GM21576 (cell line): ENCODE data around the gene STEAP1.
"Not testable (repeated sequence)": the region's sequence is repeated elsewhere in the genome, so short reads cannot be mapped to it uniquely, and the experiment has no call there.

ENCODE experiments used
- ATAC-seq: cut with Tn5 transposase; IDR thresholded peaks from one replicate; pipeline ENCODE4 v1.9.1; 2021; ENCODE audit warnings: mild to moderate bottlenecking, moderate library complexity; ENCODE audit not compliant: unreplicated experiment

The STEAP1 gene

GRCh38 chr7:90153943-90154771, at the start of gene STEAP1:
TSS of gene STEAP1 (plus strand) at chr7:90154469. CDS start at chr7:90159789, 5,320 bp downstream.
- ATAC-seq, result peak; percentile 97

DNA sequence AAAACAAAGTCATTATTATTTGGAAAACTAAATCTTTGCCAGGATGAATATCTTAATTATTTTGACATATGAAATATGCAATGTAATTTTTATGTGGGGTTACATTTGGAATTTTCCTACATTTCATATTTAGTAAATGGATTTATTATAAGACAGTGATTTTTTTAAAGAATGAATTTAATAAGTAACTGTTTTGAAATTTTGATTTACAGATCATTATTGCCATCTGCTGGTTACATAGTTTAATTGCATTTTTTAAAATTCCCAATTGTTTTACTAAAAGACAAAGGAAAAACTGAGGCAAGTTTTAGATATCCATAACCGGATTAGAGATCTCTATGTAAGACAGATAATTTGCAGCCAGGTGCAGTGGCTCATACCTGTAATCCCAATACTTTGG, 39.3 kb upstream of the STEAP1 start:
- not testable (repeated sequence) for ATAC-seq

DNA sequence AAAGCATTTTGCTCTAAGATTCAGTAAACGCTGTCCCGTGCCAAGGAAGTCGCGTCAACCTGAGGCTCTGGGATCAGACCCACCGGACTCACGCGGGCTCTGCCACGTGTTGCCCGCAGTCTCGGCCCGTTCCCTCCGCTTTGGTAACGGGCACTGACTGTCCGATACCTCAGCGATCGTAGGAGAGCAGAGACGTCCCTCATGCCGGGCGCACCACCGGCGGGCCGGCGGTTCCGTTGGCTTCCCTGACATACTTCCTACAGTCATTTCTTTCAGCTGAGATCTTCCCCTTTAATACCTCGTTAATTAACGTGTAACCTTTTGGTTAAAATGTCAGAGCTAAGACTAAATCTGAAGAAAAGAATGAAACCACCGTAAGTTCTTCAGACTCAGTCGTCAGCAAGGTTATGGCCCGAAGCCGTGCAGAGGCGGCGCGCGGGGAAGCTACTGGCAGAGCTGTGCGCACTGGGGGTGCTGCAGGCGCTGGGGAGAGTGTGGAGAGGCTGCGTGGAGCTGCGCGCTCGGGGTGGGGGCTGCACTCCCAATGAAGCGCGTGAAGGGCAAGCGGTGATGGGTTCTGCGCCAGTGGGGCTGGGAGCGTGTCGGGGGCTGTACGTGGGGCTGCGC, 35.6 kb upstream of the STEAP1 start:
- ATAC-seq, result not testable (repeated sequence)

- ATAC-seq, result no peak
Measured at GRCh38 chr7:90119178-90119971, 34.9 kb upstream of the STEAP1 start.

GRCh38 chr7:90120205-90120604, 34.1 kb upstream of the STEAP1 start:
- not testable (repeated sequence) for ATAC-seq

DNA sequence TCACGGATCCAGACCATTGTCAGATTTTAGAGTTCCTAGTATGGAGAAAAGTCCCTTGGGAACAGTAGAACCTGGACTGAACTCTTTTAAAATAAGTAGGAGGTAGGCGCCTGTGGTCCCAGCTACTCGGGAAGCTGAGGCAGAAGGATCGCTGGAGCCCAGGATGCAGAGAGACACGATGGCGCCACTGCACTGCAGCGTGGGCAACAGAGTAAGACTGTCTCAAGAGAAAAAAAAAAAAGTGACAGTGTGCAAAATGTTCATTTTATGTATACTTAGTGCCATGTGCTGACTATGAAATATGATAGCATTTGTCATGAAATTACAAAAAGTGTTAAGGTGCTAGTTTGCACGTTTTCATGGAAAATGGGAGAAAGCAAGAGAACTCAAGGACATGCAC, 22.5 kb upstream of the STEAP1 start:
- ATAC-seq, result not testable (repeated sequence)

DNA sequence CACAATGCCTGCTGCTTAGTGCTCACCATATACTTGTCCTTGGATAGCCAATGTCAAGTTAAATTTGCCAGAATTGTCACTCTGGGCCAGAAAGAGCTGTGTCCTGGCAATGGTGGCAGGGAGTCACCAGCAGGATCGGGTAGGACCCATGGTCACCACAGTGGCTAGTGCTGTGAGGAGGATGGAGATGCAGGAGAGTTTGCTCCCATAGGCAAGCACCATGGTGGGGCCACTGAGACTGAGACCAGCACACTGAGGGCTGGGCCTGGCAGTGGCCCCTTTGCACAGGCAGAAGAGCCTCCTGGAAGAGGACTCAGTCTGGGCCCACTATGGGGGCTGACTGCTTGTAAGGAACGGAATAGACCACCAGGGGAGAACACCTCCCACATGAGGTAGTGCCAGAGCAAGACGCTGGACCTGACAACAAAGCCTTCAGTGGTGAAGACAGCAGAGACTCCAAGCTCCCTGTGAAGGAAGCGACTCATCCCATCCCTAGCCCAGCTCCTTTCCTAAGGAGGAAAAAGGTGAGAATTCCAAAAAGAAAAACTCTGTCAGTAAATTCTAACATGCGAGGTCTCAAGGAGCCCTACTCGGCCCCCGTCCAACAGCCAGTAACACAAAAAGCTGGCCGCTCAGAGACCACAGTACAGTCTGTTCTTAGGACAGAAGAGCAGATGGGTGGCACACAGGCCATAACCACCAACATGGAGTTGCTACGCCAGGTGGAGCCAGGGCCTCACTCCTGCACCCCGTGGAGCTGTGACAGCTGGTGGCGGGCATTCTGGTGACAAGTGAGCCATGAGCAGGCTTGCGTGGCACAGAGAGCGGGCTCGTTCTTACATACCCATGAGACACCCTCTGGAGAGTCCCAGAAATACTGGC, 6.9 kb upstream of the STEAP1 start:
- ATAC-seq, result not testable (repeated sequence)

DNA sequence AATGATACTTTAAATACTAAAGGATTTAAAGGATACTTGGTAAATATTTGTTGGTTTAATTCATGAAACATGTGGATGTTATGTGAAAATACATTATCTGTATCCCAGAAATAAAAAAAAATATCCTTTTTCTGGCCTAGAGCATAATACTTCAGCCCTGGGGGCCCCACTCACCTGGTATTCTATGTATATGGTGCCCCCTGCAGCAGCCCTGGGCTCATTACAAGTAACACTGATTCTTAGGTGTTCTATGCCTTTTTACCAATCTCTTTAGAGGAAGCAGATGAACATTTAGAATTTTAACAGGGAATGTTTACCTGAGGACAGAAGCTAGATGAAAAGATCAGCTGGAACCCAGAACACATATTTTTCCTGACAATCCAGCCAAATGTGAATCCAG, 4.8 kb upstream of the STEAP1 start:
- not testable (repeated sequence) for ATAC-seq

DNA sequence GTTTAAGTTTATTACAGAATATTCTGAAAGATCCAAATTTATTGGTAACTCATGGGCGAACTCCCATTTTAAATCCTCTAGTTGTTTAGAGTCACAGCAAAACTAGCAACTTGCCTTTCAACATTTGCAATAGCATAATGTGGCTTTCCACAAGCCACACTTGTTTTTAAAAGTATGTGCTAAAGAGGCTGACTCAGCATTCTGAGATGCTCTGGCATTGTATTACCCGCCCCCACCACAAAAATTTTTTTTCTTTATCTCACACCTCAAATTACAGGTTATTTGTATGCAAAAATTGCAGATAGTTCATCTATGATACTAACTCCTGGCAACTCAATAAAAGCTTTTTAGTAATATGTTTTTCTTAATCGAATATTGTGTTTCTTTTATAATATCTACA, 2.4 kb upstream of the STEAP1 start:
- ATAC-seq, result not testable (repeated sequence)

DNA sequence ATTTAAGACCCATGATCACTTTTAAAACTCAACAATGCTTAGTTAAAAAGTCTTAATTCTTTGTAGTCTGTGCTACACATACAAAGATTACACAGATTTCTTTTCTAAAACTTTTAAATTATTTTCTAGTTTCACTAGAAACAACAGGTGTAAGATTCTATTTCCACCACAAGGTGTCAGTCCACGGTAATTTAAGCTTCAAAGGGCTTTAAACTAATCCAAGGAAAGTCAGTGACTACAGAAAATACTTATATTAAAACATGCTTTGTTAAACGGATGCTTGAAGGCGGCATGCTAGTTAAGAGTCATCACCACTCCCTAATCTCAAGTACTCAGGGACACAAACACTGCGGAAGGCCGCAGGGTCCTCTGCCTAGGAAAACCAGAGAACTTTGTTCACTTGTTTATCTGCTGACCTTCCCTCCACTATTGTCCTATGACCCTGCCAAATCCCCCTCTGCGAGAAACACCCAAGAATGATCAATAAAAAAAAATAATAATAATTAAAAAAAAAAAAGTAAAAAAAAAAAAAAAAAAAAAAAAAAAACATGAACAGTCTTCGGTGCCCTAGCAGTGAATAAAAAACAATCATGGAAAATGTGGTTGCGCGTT, 1.5 kb upstream of the STEAP1 start:
- not testable (repeated sequence) for ATAC-seq

DNA sequence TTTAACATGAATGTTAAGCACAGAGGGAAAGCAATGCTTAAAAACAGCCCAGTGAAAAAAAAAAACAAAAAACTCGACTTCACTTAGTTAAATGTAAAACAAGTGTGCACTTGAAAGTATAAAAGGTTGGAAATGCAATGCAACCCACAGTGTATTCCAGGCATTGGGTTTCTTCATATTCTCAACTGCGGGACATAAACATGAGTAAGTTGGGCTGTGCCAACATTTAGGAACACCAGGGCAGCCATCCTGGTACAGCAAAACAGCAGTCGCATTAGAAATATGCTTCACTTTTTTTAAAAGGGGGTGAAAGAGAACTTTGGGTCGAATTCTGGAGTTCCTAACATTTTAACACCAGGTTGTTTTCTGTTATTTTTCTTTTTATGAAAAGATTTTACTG, 937 bp downstream of the STEAP1 start:
- ATAC-seq, result no peak

- ATAC-seq, result not testable (repeated sequence)
Measured at GRCh38 chr7:90157331-90157730, 3.1 kb downstream of the STEAP1 start.

GRCh38 chr7:90157761-90158350, 3.6 kb downstream of the STEAP1 start:
- ATAC-seq, result not testable (repeated sequence)

GRCh38 chr7:90163534-90163933, 9.3 kb downstream of the STEAP1 start:
- ATAC-seq, result no peak

DNA sequence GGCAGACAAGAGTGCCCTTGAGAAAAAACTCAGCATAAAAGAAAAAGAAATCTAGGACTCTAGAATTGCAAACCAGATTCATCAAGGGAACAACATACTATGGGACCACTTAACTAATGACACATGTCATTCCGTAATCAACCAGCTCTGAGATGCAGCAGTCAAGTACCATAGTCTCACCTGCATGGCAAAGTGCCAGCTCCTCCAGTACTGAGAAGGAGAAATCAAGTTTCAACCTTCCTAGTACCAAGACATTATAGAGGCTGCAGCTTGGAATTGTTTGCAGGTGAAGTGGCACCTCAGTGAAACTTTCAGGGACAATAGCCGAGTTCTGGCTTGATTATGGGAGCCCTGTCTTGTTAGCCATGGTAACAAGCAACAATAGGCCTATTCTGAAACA, 11.5 kb downstream of the STEAP1 start:
- ATAC-seq, result no peak

- no peak for ATAC-seq
Measured at GRCh38 chr7:90166153-90166552, 11.9 kb downstream of the STEAP1 start.

DNA sequence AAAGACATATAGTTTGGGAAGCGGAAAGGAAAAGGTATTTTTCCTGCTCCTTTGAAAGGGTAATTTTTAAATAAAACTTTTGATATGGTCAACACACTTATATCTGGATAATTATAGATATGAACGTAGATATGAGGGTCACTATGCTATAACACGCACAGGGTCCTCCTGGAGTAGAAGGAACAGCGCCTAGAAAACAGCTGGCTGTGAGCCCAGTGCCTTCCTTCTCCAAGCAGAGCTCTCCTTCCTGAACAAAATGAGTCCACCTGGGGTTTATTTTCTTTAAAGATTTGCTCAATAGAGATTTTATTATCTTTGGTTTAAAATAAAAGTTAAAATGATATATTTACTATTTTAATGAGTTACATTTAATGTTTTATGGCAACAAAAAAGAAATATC, 13.1 kb downstream of the STEAP1 start:
- no peak for ATAC-seq

GRCh38 chr7:90169891-90170290, 15.6 kb downstream of the STEAP1 start:
- ATAC-seq, result no peak

DNA sequence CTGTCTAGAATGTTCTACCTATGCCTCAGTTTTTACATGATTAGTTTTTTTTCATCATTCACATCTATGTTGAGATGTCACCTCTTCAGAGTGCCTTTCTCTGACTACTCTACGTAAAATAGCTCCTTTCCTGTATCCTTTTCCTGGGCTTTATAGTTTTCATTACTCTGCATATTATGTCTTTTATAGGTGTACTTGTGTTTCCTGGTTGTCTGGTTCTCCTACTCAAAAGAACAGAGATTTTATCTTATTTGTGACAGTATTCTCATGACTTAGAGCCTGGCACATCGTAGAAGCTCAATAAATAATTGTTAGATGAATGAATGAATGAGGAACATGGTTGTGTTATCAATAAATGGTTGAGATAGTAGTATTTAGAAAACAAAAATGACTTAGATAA, 17.9 kb downstream of the STEAP1 start:
- ATAC-seq, result no peak

DNA sequence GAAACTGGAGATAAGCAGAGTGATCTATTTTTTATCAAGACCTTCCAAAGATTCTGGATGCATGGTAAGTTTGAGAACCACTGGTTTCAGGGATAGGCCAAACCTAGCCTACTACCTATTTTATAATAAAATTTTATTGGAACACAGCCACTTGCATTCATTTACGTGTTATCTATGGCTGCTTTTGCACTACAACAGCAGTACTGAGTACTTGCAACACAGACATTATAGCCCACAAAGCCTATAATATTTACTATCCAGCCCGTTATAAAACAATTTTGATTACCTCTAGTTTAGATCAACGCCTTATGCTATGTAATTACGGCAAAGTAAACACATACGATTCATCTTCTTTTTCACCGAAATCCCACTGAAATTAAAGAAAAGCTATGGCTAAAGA, 18.4 kb downstream of the STEAP1 start:
- no peak for ATAC-seq
